Islet of Langerhans (tissue), 1 donor: Measurements from ENCODE around the gene NRARP.

ENCODE experiments used
- FAIRE-seq: peaks from one replicate; lab custom pipeline; 2011; peaks lifted over from hg19 to GRCh38; lab: Jason Lieb, UNC

NRARP gene

DNA sequence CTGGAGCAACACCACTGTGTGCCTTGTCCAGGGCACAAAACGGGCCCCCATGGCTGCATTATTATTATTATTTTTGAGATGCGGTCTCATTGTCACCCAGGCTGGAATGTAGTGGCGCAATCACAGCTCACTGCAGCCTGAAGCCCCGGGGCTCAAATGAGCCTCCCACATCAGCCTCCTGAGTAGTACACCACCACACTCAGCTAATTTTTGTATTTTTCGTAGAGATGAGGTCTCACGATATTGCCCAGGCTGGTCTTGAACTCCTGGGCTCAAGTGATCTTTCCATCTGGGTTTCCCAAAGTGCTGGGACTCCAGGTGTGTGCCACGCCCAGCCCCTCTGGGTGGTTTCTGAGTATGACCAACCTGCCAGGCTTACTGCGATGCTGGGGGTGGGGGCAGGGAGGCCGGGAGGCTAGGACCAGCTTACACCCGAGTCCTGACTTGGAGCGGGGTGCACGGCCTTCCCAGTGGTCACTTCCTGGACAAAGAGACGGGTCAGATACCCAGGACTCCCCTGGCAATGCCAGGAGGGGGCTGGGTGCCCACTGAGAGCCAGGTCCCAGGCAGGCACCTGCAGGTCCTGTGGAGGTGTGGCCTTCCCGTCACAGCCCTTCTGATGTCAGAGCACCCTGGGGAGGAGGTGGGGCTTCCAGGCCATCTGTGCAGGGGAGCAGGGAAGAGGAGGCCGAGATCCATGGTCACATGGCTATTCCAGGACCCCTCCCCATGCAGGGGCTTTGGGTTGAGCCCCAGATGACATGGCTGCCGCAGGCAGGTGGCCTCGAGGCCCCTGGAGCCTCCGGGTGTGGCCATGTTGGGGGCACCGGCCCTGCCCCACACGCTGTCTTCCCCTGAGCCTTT is 8.3 kb upstream of the NRARP start:
- no peak for FAIRE-seq

DNA sequence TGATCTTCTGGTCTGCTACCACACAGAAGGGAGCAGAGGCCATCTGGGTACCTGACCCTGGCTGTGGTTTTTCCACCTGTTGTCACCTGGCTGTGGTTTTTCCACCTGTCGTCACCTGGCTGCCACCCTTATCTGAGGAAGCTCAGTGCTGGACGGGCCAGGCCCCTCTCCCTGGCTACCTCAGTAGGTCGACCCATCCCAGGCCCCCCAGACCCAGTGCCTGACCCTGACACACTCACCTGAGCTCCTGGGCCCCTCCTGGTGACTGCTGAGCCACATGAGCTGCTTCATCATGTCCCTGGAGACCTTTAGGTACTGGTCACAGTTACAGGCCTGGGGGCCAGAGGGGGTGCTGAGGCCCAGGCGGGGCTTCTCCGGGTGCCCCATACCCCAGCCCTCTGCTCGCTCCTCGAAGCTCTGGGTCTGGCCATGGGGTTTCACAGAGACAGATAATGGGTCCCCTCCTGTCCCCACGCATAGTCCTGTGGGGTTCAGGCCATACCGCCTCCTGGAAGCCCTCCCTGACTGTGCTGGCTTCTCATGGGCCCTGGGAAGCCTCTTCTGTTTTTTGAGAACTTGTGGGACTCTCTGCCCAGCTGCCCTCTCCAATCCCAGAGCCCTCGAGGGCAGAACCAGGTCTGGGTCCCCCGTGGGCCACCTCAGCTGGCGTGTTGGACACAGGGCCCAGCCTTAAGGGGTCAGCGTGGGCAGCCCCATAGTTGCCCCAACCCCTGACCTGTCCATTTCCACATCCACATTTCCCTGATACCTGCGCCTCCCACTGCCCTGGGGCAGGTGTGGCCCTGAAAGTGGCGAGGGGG is 7.5 kb upstream of the NRARP start:
- FAIRE-seq: no peak

DNA sequence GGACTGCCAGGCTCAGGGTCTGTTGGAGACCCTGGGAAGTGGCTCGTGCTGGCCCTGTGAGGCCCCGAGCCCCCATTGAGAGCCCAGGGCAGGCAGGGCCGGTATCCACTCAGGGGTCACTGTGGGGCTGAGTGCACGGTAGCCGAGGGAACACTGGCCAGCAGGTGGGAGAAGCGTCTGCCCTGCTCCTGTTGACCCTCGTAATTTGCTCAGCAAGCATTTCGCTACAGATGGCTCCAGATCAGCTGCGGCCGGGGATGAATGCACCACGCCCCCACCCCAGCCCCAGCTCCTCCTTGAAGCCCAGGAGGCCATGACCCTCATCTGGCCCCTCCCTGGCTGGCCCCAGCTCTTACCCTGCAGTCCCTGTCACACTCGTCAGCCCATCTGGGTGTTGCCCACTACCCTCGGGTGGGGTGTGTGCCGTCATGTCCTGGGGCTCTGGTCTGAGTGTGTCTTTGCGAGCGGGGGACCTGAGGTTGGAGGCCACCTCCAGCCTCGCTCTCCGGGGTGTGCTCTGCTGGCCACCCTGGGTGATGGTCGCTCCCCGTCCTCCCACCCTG is 6.1 kb upstream of the NRARP start:
- no peak for FAIRE-seq

DNA sequence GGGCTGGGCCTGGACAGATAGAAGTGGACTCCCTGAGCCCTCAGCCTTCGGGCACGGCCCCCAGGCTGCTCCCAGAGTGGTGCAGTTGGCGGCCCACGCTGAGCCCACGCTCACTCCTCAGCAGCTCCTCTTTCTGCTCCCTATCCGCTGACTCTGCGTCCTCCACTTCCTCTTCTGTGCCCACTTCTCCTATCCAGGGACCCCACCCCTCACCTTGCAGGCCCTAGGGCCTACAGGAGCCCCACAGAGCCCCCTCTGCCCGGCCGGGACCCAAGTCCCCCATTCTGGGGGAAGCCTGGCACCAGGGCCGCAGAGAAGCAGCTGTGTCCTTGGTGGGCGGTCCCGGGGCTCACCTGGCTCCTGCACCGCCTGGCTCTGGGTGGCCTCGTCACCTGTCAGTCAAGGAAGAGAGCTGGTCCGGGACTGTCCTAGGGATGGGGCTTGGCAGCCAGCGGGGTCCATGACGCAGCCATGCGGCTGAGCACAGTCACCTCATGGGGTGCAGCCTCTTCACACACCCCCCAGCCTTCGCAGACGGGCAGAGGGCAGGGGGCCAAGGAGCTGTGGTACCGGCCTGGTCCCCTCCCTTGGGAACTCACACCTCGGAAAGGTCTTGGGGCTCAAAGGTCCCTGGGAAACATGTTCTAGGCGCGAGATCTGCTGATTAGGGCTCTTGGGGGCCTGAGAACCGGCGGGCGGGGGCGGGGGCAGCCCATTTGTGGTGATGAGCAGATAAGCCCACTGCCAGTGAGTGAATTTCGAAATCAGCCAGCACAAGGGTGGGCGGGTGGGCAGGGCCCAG is 5.4 kb upstream of the NRARP start:
- FAIRE-seq: no peak

DNA sequence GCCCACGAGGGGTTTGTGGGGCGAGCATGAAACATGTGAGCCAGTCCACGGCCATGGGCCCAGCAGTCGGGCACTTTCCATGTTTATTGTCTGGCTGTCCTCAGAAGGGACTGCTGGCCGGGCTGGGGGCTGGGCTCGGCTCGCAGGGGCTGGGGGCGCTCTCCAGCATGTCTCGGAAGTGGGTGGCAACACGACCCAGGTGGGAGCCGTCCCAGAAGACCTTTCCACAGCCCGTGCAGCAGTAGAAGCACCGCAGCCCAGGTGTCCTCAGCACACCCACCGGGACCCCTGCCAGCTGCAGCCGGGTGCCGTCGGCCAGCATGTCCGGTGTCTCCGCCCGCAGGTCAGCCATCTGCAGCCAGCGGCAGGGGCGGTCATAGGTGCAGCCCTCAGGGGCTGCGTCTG is 4.8 kb upstream of the NRARP start:
- no peak for FAIRE-seq

DNA sequence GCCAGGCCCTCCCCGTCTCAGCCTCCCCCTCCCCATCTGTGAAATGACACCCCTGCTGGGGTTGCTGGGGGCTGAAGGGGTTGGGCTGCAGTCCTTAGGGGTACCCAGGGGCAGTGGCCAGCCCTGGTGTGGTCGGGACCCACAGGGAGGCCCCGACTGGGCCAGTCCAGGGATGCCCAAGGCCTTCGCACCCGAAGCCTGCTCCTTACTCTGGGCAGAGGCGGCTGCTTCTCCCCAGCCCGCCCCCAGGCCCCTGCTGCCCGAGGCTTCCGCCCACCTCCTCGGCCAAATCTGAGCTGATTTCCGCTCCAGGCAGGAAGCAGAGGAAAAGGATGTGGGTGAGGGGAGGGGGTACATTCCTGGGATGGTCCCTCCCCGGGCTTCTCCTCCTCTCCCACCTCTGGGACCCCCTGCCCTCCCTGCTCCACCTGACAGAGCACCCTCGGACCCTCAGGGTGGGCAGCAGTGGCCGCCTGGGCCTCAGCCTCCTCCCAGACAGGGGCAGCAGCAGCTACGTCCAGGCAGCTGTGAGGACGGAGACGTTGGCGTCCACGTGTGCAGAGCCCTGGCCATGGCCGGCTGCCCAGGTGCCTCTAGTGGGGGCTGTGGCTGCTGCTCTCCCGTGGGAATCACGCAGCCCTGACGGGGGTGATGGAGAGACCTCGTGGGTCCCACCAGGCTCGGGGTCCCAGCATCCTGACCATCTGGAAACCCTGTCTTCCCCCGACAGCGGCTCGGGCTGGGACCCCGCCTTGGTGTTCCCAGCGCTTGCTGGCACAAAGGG is 4.2 kb upstream of the NRARP start:
- no peak for FAIRE-seq

DNA sequence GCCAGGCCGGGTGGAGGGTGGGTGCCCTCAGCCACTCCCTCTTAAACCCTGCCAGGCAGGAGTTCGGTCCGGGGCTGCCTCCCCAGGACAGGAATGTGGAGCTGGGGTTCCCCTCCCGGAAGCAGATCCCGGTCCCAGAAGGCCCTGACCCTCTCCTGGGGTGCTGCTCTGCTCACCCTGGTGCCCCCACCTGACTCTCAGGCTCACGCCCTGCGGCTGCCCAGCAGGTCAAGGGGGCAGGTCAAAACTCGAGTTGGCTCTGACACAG is 3.7 kb upstream of the NRARP start:
- no peak for FAIRE-seq

DNA sequence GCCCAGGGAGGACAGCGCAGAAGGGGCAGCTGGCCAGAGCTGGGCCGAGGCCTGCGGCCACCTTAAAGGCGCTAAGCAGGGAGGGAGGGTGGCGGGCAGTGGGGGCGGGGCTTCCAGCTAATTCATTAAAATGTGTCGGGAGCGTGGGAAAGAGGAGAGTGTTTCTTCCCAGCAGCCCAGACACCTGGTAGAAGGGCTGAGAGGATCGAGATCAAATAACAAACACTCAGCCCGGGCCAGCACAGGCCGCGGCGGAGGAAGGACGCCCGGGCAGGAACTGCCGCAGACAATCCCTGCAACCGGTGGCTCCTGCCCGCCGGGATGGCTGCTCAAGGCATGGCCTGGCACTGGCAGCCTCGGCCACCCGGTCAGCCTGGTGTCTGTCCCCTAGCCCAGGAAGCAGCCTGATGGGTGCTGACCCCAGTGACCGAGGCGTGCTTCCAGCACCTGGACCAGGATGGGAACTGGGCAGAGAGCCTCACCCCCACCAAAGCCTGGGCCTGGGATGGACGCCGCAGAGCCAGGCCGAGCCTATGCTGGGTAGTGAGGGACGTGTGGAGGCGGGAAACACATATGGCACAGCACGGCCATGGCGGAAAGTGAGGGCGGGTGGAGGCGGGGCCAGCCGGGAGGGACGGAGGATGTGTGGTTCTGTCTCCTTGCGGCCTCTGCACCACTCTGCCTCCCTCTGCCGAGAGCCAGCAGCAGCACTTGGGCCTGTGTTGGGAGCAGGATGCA is 3.2 kb upstream of the NRARP start:
- FAIRE-seq: no peak

DNA sequence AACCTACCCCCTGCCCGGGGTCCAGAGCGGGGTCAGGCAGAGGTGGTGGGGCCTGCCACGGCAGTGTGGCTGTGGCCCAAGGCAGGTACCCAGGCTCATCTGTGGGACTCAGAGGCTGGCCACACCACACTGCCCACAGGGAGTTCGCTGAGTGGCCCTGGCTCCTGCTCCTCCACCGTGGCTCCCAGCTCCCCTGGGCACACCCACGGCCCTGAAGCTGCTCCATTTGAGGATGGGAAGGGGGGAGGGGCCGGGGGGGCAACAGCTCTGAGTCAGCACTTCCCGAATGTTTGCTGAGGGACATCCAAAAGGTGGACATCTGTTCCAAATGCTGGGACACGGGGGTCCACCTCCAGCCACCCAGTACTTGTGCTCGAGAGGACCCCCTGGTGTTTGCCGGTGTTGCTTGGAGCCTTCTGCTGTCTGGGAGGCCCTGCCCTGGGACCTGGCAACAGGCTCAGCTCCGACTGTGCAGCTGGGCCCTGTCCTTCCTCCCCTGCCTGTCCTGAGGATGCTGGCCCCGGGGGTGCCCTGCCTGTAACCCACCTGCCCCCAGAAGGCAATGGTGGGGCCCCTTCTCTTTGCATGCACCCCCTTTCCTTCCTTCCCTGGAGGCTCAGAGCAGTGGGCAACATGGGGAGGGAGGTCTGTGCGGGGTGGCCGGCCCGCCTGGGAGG is 2.5 kb upstream of the NRARP start:
- no peak for FAIRE-seq

DNA sequence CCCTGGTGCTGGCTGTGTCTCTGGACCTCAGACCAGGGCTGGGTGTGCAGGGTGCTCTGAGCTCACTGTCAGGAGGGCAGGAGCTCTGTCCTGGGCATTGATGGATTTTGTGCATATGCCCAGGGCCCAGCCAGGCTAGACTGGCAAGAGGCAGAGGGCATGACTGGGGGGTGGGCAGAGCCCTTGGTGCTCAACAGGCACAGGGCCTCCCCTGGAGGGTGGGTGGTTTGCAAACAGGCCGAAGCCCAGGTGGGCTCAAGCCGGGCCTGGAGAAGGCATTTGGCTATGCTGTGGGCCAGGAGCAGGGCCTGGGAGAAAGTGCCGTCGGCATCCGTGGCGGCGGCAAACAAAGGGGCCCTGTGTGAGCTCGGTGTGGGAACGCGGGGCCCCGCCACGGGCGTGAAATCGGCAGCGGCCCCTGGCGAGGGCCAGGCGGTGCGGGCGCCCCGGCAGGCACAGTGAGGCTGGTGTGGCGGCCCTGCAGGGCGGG is 1.9 kb upstream of the NRARP start:
- FAIRE-seq: no peak

DNA sequence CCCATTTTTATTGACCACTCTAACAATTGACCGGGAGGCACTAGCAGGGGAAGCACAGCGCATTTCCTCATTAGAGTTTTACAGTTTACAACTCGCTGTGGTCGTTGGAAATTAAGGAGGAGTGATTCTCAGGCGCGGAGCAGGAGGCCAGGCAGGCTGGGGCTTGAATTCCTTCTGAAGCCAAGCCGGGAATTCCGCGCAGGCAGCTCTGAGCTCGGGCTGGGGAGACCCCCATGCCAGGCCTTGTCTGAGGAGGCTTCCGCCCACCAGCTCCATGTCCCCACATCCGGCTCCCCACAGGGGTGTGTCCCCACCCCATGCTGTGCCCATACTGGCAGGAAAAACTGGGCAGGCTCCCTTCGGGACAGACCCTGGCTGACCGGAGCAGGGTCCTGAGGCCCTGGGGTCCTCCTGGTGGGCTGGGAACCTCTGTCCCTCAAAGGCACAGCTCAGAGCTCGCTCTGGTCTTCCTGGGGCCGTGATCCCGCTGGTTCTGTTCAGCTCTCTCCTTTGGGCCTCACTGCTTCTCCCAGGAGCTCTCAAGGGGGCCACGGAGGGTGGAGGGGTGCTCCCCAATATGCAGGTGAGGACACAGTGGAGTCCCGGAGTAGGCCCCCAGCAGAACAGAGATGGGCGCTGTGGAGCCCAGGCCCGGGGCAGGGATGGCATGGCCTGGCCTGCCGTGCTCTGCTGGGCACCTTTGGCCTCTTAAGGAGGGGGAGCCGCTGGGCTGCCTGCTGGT is 1.3 kb upstream of the NRARP start:
- FAIRE-seq: no peak

DNA sequence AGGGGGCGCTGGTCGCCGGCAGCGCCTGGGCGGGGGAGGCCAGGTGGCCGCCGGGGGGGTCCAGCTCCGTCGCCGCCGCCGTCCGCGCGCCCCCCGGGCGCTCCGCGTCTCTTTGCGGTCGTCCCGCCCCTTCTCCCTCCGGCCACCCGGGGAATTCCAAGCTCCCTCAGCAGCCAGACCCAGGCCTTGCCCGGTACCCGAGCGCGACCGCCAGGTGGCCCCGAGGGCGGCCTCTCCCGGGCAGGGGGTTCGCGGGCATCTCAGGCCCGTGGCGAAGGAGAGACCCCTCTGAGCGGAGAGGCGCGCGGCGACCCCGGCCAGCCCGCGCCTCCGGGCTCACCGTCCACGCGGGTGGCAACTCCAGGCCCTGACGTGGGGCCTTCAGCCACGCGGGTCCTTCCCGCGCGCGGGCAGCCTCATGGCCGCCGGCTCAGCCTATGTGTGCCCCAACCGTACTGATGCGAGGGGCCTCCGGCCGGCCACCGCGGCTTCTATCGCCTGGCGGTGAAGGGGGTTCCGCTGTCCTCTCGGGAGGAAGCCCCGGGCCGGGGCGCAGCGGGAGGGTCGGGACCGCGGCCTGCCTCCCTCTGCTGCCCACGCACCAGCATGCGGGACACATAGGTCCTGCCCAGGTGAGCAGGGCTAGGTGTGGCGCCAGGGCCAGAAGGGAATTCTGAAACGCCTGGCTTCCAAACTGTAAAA is 529 bp upstream of the NRARP start:
- FAIRE-seq: no peak

DNA sequence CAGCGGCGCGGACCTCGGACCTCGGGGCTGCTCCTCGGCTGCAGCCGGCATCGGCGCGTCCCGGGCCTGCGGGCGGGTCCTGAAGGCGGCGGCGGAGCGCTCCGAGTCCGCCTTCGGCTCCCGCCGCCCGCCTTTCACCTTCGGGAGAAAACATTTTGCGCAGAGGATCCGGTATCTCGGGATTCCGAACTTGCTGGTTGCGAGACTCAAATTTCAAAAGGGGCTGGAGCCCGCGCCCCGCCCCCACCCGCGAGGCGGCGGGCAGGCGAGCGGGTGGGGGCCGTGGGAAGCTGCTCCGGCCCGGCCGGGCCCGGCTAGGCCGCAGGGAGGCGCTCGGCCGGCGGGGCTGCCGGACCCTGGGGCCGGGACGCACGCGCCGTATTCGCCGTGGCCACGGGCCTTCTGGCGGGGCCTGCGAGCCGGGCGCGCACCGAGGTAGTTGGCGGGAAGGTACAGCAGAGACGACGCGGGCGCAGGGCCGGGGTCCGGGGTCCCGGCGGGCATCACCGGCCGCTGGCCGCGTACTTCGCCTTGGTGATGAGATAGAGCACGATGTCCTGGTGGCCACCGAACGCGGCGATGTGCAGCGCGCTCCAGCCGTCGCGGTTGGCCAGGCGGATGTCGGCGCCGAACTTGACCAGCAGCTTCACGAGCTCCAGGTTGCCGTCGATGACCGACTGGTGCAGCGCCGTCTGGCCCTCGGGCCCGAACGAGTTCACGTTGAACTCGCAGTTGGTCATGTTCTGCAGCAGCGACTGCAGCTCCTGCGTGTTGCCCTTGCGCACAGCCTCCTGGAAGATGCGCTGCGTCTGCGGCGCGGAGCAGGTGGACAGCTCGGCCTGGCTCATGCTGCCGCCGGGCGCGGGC is 757 bp downstream of the NRARP start:
- no peak for FAIRE-seq

DNA sequence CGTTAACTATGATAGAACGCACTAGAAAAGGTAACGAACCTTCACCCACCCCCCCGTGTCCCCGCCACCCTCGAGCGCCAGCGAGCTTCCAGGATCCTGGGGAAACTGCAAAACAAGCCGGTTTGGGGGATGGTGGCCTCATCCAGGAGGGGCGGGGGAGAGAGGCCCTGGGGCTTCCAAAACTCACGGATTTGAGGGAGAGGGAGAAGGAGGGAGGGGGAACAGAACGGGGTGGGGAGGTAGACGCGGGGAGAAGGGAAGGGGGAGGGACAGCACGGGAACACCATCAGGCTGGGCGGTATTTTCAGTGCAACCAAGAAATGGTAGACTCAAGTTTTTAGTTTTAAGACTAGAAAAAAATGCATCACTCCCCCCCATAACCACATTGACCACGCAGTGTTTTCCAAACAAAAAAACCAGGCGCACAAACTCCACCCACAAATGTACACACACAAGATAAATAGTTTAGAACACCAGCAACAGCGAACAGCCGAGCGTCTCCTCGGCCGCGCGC is 1.4 kb downstream of the NRARP start:
- no peak for FAIRE-seq

DNA sequence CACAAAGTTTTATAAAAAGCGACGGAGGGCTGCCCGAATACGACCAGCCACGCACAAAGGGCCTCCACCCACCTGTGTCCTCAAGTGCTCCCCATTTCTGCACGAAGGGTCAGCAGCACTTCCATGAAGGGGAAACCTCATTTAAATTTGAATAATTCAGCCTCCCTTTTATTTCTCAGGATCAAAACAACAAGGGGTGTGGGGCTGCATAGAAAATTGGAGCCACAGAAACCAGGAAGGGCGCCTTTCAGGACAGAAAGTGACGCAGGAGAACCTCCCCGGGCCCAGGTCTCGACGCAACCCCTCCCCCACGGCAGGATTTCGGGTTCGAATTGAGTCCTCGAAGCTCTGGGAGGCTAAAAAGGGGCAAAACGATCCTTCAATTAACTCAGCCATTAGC is 2.1 kb downstream of the NRARP start:
- no peak for FAIRE-seq

DNA sequence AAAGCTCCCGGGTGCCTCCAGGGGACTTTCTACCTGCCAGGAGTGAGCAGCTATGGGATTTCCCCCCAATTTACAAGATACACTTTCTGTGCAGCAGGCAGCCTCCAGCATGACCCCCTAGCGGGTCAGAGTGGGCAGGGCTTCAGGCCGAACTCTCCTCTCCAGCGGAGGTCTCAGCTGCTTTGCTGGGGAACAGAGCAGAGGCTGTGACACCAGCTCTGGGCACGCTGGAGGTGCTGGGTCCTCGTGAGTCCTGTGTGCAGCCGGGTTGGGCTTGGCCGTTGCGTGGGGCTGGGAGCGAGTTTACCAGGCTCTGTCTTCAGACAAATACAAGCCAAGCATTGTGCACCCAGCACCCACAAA is 2.9 kb downstream of the NRARP start:
- no peak for FAIRE-seq

DNA sequence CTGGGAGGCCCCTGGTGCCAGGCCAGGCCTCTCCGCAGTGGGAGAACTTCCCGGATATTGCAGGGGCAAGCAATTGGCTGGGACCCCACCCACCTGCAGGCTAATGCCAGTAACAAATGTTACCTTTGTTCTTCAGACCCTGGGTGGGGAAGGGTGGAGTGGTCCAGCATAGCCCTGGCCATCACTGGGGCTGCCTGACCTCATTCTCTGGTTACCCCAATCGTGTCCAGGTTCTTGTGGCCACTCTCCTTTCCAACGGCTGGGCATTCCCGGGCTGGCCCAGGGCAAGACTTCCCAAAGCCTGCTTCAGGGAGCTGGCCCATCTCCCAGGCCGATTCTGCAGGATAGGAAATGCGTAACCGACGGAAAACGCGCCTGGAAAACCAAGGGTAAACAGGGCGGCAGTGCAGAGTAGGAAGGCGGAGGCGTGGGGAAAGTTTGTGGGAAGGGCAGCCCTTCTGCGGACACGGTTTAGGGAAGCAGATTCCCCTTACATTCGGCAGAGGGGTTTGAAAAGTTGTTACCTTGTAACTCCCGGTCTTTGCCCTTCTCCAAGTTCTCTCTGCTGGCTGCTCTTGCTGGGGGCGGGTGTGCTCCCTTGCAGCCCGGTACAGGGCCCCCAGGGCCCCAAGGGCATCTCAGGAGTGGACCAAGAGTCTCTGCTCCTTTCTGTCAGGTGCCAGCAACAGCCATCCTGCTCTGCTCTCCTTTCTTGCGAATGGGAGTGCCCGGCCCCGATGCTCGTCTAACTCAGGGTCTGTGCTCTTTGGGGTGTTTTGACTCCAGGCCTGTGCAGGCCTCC is 3.5 kb downstream of the NRARP start:
- FAIRE-seq: no peak
